Mucosa of stomach (tissue), 1 donor: ENCODE measurements around the gene GGACT.
"Not testable (repeated sequence)": the region's sequence is repeated elsewhere in the genome, so short reads cannot be mapped to it uniquely, and the experiment has no call there.

ENCODE experiments used
- H3K27me3 ChIP-seq: one replicate; pipeline ENCODE4 v1.7.0; 2013; ENCODE audit warnings: mild to moderate bottlenecking, low read length; ENCODE audit not compliant: control insufficient read depth, insufficient read depth
- H3K36me3 ChIP-seq: one replicate; pipeline ENCODE4 v1.7.0; 2013; ENCODE audit warnings: low read length; ENCODE audit not compliant: control insufficient read depth, insufficient read depth
- H3K4me1 ChIP-seq: one replicate; pipeline ENCODE4 v1.7.0; 2013; ENCODE audit warnings: mild to moderate bottlenecking, low read length; ENCODE audit not compliant: control insufficient read depth, insufficient read depth
- H3K4me3 ChIP-seq: one replicate; pipeline ENCODE4 v1.7.0; 2013; ENCODE audit warnings: low read length
- H3K9ac ChIP-seq: one replicate; pipeline ENCODE4 v1.7.0; 2013; ENCODE audit warnings: mild to moderate bottlenecking, low read length, moderate library complexity
- H3K9me3 ChIP-seq: one replicate; pipeline ENCODE4 v1.7.0; 2013; ENCODE audit warnings: mild to moderate bottlenecking, low read length, moderate library complexity; ENCODE audit not compliant: control insufficient read depth
- donor health status: Pancreatic carcinoma.

GGACT gene

DNA sequence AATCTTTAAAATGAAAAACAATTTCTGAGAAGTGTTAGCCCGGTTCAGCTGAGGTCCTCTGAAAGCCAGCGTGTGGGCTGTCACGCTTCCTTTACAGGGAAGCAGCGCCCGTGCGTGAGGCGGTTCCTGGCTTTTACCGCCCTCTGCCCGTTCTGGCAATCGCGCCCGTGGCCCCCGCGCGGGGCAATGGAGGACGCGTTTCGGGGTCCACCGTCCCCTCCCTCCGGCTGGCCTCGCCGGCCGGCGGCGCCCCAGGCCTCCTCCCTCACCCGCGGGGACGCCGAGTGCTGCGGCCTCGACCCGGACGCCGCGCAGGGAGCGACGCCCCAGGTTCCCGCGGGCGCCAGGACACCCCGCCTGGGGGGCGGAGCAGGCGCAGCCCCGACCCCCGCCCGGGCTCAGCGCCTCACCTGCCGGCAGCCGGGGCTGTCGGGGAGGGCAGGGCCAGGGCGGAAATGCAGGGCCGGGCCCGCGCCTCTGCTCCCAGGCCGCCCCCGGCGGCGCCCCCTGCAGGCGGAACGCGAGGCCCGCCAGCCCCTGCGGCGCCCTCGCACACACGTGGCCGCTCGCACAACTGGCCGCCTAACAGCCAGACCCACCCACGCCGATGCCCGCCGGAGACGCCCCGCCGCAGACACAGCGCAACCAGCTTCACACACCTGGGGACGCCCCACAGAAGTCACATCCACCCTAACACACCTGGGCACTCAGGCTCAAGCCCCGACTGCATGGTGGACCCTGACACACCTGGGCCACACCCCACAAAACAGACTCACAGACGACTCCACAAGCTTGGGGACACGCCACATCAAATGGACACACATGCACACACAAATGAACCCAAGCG lies at the start of gene GGACT:
TSS of gene GGACT (minus strand) at position 459 of the 847 bp plus-strand sequence. CDS start 56,198 bp downstream, outside the sequence.
- H3K36me3 ChIP-seq: no peaks in the 10 kb centered on the region
- peak within 1 kb of the TSS; percentile 82 for H3K9ac ChIP-seq
- peak within 1 kb of the TSS; percentile 44 for H3K4me3 ChIP-seq
- H3K4me1 ChIP-seq: peaks cover 4% of the 10 kb centered on the region
- no peaks in the 10 kb centered on the region for H3K9me3 ChIP-seq
- H3K27me3 ChIP-seq: no peaks in the 10 kb centered on the region

DNA sequence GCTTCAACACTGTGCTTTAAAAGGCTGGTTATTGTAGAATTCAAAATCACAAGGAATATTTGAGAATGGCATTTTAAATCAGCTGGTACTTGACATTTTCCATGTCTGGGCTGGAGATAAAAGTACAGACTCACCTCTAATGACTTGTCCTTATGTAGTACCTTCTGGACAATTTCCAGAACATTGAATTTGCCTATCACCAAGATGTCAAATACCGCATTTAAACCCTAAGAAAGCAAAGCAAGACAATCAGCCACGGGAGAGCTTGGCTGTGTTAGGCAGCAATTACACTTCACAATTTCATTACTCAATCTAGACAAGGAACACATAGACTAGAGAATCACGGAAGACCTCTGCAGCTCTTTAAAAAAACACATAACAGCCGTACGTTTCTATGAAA lies 49.2 kb upstream of the GGACT start:
- Histone ChIP-seq H3K4me1 (no peaks in the 10 kb centered on the region), H3K9ac (no peak overlapping the region), H3K4me3 (no peak overlapping the region), H3K27me3 (no peaks in the 10 kb centered on the region), H3K36me3 (peaks cover 5% of the 10 kb centered on the region), H3K9me3 (no peaks in the 10 kb centered on the region)

DNA sequence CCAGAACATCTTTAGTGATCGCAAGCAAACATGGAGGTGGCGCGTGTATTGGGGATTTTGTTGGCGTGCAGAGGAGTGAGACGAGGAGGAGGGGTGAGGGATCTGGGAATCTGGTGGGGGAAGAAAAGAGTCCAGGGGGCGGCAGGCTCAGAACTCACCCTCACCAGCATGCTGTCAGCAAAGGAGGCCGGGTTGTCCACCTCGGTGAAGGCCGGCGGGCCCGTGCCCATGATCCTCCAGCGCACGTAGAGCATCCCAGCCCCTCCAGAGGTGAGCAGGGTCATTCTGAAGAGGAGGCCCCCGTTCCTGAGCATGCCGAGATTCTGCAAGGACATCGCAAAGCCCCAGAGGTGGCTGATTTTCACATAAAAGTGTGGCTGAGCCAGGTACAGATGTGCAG lies 48.8 kb upstream of the GGACT start:
- Histone ChIP-seq H3K4me3 (no peak overlapping the region), H3K27me3 (no peaks in the 10 kb centered on the region), H3K9me3 (no peaks in the 10 kb centered on the region), H3K9ac (no peak overlapping the region), H3K36me3 (peaks cover 5% of the 10 kb centered on the region), H3K4me1 (no peaks in the 10 kb centered on the region)

DNA sequence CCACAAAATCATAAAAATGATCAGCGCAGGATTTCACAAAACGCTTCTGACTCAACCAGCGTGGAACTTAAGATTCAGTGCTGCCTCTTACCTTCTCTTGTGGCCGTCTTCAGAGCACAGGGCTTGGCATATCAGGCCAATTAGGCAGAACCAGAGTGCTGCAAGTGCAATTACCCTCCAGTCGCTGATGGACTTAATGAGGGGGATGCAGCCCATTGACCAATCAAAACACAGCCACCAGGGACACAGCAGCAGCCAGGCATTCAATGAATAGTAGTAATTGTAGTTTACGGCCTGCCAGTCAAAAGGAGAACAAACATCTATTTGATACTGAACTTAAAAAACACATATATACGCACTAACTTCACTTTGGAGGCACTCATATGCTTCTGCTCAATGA lies 47.9 kb upstream of the GGACT start:
- no peaks in the 10 kb centered on the region for H3K9me3 ChIP-seq
- H3K27me3 ChIP-seq: no peaks in the 10 kb centered on the region
- H3K4me1 ChIP-seq: no peaks in the 10 kb centered on the region
- H3K4me3 ChIP-seq: no peak overlapping the region
- no peaks in the 10 kb centered on the region for H3K36me3 ChIP-seq
- H3K9ac ChIP-seq: no peak overlapping the region

DNA sequence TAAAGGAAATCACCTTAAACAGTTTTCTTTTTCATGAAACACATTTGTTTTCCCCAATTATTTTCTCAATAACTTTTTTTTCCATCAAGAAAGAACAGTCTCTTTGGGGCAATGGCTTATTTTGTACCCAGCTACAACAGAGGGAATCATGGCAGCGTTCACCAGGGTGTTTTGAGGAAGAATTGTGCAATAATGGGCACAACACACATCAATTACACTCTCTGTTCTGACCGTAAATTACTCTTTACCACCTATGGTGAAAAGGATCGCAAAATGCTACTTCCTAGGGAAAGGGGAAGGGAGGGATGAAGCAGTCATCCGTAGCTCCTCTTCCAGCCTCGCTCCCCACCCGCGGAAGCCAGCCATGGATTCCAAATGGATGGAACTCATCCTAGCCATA lies 47.4 kb upstream of the GGACT start:
- H3K9me3 ChIP-seq: no peaks in the 10 kb centered on the region
- no peaks in the 10 kb centered on the region for H3K36me3 ChIP-seq
- H3K27me3 ChIP-seq: no peaks in the 10 kb centered on the region
- H3K9ac ChIP-seq: no peak overlapping the region
- H3K4me3 ChIP-seq: no peak overlapping the region
- no peaks in the 10 kb centered on the region for H3K4me1 ChIP-seq

DNA sequence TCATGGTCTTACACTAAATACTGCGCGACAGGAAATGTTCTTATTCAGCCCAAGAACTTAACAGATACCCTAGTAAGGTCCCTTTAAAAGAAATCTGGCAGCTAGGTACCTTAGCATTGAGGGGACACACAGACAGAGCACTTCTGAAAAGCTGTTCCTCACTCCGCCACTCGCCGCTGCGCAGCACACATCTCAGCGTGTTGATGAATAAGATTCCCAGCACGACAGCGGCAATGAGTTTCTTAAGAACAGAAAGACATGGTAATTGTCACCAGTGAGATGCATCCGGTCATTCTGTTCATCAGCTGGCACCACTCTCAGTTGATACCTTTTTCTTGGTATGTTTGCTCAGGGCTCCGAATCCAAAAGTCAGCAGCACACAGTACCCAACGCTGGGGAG lies 46.1 kb upstream of the GGACT start:
- H3K9ac ChIP-seq: no peak overlapping the region
- no peaks in the 10 kb centered on the region for H3K36me3 ChIP-seq
- H3K4me3 ChIP-seq: no peak overlapping the region
- no peaks in the 10 kb centered on the region for H3K9me3 ChIP-seq
- H3K27me3 ChIP-seq: no peaks in the 10 kb centered on the region
- H3K4me1 ChIP-seq: no peaks in the 10 kb centered on the region

DNA sequence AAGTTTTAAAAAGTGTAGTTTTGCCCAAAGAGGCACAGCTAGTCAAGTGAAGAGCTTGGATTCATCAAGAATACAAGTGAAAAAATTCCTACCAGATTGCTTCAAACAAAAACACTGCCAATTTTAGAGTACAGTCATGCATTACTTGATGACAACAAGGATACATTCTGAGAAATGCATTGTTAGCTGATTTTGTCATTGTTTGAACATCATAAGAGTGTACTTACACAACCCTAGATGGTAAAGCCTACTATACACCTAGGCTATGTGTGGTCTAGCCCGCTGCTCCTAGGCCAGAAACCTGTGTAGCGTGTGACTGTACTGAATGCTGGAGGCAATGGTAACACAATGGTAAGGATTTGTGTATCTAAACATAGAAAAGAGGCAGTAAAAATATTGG lies 44.9 kb upstream of the GGACT start:
- Histone ChIP-seq H3K36me3 (no peaks in the 10 kb centered on the region), H3K4me3 (no peak overlapping the region)

DNA sequence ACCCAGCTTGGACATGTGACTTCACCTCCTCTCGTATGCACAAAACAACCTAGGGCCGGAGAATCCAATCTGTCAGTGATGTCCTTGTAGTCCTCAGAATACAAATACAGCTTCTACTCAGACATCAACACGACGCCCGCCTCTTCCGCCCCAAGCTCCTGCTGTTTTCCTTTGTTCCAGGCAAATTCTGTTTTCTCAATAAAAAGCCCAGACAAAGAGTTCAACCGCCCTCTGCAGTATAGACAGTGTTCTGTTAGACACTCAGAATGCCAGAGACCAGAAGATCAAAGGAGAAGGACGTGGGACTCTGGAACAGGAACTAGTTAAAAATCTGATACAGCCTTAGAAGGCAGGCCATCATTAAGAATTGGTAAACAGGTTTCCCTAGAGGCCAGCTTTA lies 42.0 kb upstream of the GGACT start:
- Histone ChIP-seq H3K4me1 (no peaks in the 10 kb centered on the region), H3K9me3 (no peaks in the 10 kb centered on the region), H3K36me3 (no peaks in the 10 kb centered on the region), H3K27me3 (no peaks in the 10 kb centered on the region), H3K4me3 (no peak overlapping the region), H3K9ac (no peak overlapping the region)

More for the DNA sequence above, 44.9 kb upstream of the GGACT start:
- Histone ChIP-seq H3K4me1 (no peaks in the 10 kb centered on the region), H3K9ac (no peak overlapping the region), H3K9me3 (no peaks in the 10 kb centered on the region), H3K27me3 (no peaks in the 10 kb centered on the region)

DNA sequence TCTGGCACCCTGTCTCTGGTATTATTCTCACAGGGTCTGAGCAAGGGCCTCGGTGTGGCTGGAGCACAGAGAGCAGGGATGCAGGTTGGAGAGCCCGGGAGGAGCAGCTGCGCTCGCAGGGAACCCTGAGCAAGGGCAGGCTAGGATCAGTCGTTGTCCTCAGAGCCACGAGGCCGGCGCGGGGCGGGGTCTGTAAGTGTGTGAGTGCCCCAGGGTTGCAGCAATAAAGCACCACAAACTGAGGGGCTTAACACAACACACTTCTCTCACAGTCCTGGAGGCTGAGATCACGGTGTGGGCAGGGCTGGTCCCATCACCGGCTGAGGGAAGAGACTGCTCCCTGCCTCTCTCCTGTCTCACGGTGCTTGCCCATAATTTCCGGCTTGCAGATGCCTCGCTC lies 38.5 kb upstream of the GGACT start:
- Histone ChIP-seq H3K9me3 (no peaks in the 10 kb centered on the region), H3K36me3 (no peaks in the 10 kb centered on the region), H3K4me1 (no peaks in the 10 kb centered on the region), H3K4me3 (no peak overlapping the region), H3K27me3 (no peaks in the 10 kb centered on the region), H3K9ac (no peak overlapping the region)

DNA sequence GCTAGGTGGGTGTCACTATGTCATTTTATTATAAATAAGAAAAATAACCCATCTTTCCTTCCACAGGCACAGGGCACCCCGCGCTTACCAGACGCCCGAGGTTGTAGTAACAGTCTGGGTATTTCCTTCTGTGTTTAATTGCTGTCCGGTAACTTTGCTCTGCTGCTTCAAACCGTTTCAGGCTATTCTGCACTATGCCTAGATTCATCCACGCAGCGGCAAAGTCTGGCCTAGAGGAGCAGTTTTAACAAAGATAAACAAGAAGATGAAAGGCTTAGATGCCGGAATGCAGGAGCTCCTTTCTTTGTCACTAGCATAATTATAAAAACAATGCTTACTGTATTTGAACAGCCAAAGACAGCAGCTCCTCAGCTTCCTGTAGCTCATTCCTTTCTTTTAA lies 36.9 kb upstream of the GGACT start:
- H3K27me3 ChIP-seq: no peaks in the 10 kb centered on the region
- H3K9me3 ChIP-seq: no peaks in the 10 kb centered on the region
- no peak overlapping the region for H3K4me3 ChIP-seq
- no peaks in the 10 kb centered on the region for H3K4me1 ChIP-seq
- no peak overlapping the region for H3K9ac ChIP-seq
- H3K36me3 ChIP-seq: no peaks in the 10 kb centered on the region

DNA sequence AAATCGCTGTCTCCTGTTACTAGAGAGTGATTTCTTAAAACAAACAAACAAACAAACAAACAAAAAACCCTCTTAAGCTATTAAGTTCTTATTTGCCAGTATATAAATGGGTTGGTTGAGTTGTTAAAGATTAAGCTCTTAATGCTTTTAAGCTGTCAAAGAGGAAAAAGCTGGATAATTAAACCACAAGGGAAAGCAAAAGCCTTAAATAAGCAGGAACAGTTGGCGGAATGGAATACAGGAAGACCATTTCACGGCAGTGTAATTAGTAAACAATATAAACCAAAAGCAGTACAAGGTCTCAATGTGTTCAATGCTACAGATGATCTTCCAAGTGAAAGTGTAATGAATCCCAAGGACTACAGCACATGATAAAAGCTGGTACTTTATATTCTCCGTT lies 32.2 kb upstream of the GGACT start:
- Histone ChIP-seq H3K4me3 (no peak overlapping the region), H3K27me3 (no peaks in the 10 kb centered on the region), H3K4me1 (no peaks in the 10 kb centered on the region), H3K9ac (no peak overlapping the region), H3K36me3 (no peaks in the 10 kb centered on the region), H3K9me3 (no peaks in the 10 kb centered on the region)

DNA sequence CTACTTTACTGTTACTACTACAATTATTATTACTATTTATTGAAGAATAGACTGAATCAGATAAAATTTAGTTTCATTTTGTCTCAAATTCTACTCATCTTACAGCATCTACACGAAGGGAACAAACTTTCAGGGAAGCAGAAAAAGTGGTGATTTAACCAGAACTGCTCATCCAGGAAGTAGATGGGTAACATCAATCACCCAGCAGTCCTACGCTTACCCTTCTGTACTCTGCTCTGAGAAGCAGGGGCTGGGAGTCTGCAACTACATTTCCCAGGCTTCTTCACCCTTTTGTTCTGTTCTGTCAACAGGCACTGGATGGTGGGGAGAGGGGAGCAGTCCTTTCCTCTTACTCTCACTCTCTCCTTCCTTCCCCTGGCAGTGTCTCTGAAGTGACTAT lies 31.4 kb upstream of the GGACT start:
- H3K4me1 ChIP-seq: no peaks in the 10 kb centered on the region
- H3K9me3 ChIP-seq: no peaks in the 10 kb centered on the region
- no peak overlapping the region for H3K9ac ChIP-seq
- H3K4me3 ChIP-seq: no peak overlapping the region
- H3K36me3 ChIP-seq: no peaks in the 10 kb centered on the region
- H3K27me3 ChIP-seq: no peaks in the 10 kb centered on the region

DNA sequence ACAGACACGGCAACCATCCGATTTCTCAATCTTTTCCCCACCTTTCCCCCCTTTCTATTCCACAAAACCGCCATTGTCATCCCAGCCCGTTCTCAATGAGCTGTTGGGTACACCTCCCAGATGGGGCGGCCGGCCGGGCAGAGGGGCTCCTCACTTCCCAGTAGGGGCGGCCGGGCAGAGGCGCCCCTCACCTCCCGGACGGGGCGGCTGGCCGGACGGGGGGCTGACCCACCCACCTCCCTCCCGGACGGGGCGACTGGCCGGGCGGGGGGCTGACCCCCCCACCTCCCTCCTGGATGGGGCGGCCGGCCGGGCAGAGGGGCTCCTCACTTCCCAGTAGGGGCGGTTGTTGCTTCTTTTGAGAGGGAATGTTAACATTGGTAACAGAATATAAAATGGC lies 30.3 kb upstream of the GGACT start:
- not testable (repeated sequence) for H3K36me3 ChIP-seq, H3K4me1 ChIP-seq, H3K27me3 ChIP-seq, H3K4me3 ChIP-seq, H3K9me3 ChIP-seq, H3K9ac ChIP-seq
